ENCODE data around the gene GDAP1L1.
"Not testable (repeated sequence)": the region's sequence is repeated elsewhere in the genome, so short reads cannot be mapped to it uniquely, and the experiment has no call there.

The GDAP1L1 gene

DNA sequence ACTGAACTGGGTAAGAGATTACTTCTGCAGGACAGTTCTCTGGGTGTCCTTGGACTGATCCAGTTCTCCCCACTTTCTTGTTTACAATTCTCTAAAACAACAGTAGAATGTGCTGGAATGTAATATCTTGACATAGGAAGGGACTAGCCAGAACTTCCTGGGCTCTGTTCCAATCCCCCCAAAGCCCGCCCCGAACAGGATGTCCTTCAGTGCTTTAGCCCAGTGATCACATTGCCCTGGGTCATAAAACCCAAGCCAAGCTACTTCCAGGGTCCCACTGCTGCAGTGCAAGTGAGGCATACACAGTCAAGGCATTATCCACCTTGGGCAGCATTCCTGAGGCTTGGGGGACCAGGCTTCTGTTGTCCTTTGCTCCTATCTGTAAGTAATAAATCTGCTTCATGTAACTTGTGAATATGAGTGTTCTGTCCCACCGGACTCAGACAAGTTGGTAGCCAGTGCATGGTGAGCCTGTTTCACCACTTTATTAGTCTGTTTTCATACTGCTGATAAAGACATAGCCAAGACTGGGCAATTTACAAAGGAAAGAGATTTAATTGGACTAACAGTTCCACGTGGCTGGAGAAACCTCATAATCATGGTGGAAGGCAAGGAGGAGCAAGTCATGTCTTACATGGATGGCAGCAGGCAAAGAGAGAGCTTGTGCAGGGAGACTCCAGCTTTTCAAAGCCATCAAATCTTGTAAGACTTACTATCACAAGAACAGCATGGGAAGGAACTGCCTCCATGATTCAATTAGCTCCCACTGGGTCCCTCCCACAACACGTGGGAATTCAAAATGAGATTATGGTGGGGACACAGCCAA lies 40.4 kb downstream of the GDAP1L1 start:
- no peak for FAIRE-seq
- DNase-seq (ENCODE audit: insufficient read length, low spot score): no peak

GRCh38 chr20:44288252-44288651 lies 41.1 kb downstream of the GDAP1L1 start:
- DNase-seq (ENCODE audit: insufficient read length, low spot score): no peak
- TF ChIP-seq CTCF (IDR thresholded peaks at IDR 0.05; ENCODE audit: insufficient read depth, missing control alignments): no peak
- no peak for FAIRE-seq

More for the DNA sequence above, 40.4 kb downstream of the GDAP1L1 start:
- no peak for TF ChIP-seq CTCF (IDR thresholded peaks at IDR 0.05; ENCODE audit: insufficient read depth, missing control alignments)

GRCh38 chr20:44291754-44292153 lies 44.6 kb downstream of the GDAP1L1 start:
- FAIRE-seq (no peak), DNase-seq (ENCODE audit: insufficient read length, low spot score) (no peak)
- no peak for TF ChIP-seq CTCF (IDR thresholded peaks at IDR 0.05; ENCODE audit: insufficient read depth, missing control alignments)

- no peak for TF ChIP-seq CTCF (IDR thresholded peaks at IDR 0.05; ENCODE audit: insufficient read depth, missing control alignments)
- DNase-seq (ENCODE audit: insufficient read length, low spot score): no peak
- no peak for FAIRE-seq
Observed at GRCh38 chr20:44296011-44296410, 48.9 kb downstream of the GDAP1L1 start.

DNA sequence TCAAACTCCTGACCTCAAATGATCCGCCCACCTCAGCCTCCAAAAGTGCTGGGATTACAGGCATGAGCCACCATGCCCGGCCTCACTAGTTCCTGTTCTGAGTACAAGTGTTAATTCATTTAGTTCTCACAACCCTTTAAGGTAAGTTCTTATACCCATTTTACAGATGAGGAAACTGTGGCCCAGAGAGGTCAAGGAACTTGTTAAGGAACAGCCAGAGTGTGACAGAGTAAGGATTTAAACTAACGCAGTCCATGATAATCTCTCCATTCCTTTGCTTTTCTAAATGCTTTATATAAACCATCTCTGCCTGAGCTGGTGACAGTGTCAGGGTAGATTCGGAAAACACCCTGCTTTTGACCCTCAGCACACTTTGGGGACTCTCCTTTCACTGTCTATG lies 50.6 kb downstream of the GDAP1L1 start:
- DNase-seq (ENCODE audit: insufficient read length, low spot score) (no peak), FAIRE-seq (no peak)
- TF ChIP-seq CTCF (IDR thresholded peaks at IDR 0.05; ENCODE audit: insufficient read depth, missing control alignments): no peak

DNA sequence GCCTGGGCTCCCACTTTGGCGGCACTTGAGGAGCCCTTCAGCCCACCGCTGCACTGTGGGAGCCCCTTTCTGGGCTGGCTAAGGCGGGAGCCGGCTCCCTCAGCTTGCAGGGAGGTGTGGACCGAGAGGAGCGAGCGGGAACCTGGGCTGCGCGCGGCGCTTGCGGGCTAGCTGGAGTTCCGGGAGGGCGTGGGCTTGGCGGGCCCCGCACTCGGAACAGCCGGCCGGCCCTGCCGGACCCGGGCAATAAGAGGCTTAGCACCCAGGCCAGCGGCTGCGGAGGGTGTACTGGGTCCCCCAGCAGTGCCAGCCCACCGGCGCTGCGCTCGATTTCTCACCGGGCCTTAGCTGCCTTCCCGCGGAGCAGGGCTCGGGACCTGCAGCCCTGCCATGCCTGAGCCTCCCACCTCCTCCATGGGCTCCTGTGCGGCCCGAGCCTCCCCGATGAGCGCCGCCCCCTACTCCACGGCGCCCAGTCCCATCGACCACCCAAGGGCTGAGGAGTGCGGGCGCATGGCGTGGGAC lies 52.0 kb downstream of the GDAP1L1 start:
- FAIRE-seq; DNase-seq (ENCODE audit: insufficient read length, low spot score): not testable (repeated sequence)

DNA sequence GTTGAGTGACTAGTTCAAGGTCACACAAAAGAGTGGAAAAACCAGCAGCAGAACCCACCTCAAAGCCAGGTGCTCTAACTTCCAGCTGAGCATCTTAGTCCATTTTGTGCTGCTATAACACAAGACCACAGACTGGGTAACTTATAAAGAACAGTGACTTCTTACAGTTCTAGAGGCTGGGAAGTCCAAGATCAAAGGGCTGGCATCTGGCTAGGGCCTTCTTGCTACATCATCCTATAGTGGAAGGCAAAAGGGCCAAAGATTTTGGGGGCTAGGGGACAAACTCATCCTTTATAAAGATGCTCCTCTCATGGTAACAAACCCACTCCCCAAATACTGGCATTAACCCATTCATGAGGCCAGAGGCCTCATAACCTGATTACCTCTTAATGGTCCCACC lies 54.2 kb downstream of the GDAP1L1 start:
- DNase-seq (ENCODE audit: insufficient read length, low spot score) (no peak), FAIRE-seq (no peak)
- no peak for TF ChIP-seq CTCF (IDR thresholded peaks at IDR 0.05; ENCODE audit: insufficient read depth, missing control alignments)
